ENCODE results near the gene SH3RF3.

- no peak for TF ChIP-seq CTCF (IDR thresholded peaks at IDR 0.05; ENCODE audit: low read depth, low read length)
- no peak for TF ChIP-seq POLR2A (IDR thresholded peaks at IDR 0.05; ENCODE audit: extremely low read depth, insufficient read length)
- no peak for TF ChIP-seq MAX (IDR thresholded peaks at IDR 0.05; ENCODE audit: low read depth, low read length)
Observed at GRCh38 chr2:109374548-109375130, 245.6 kb downstream of the SH3RF3 start.

Measured in NB4 (cell line).